HG03045 (cell line): ENCODE measurements around the gene RCOR3.
"Not testable (repeated sequence)": the region's sequence is repeated elsewhere in the genome, so short reads cannot be mapped to it uniquely, and the experiment has no call there.

Source experiments
- ATAC-seq: cut with Tn5 transposase; IDR thresholded peaks from one replicate; pipeline ENCODE4 v1.9.1; 2021; ENCODE audit warnings: mild to moderate bottlenecking, moderate library complexity; ENCODE audit not compliant: unreplicated experiment

RCOR3 gene

GRCh38 chr1:211258756-211259637 lies at the start of gene RCOR3:
Gene RCOR3, plus strand, starts transcription at chr1:211259366. Its CDS starts 195 bp downstream, at chr1:211259561.
- peak; percentile 70 for ATAC-seq

GRCh38 chr1:211210052-211210451 lies 49.1 kb upstream of the RCOR3 start:
- no peak for ATAC-seq

- ATAC-seq = no peak
These were observed 48.2 kb upstream of the RCOR3 start for GRCh38 chr1:211210965-211211364.

DNA sequence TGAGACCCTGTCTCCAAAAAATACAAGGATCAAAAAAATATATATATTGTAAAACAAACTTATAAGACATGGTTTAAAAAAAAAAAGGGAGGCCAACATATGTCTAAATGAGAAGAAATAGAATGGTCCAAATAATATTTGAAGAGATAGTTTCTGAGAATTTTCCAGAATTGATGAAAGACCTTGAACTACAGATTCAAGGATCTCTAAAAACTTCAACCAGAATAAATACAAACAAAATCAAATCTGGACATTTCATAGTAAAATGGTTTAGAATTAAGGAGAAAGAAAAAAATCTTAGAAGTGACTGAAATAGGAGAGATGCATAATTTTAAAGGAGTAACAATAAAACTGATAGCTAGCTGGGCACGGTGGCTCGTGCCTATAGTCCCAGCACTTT lies 45.5 kb upstream of the RCOR3 start:
- ATAC-seq = no peak

GRCh38 chr1:211215577-211215976 lies 43.6 kb upstream of the RCOR3 start:
- no peak for ATAC-seq

GRCh38 chr1:211217392-211217791 lies 41.8 kb upstream of the RCOR3 start:
- no peak for ATAC-seq

DNA sequence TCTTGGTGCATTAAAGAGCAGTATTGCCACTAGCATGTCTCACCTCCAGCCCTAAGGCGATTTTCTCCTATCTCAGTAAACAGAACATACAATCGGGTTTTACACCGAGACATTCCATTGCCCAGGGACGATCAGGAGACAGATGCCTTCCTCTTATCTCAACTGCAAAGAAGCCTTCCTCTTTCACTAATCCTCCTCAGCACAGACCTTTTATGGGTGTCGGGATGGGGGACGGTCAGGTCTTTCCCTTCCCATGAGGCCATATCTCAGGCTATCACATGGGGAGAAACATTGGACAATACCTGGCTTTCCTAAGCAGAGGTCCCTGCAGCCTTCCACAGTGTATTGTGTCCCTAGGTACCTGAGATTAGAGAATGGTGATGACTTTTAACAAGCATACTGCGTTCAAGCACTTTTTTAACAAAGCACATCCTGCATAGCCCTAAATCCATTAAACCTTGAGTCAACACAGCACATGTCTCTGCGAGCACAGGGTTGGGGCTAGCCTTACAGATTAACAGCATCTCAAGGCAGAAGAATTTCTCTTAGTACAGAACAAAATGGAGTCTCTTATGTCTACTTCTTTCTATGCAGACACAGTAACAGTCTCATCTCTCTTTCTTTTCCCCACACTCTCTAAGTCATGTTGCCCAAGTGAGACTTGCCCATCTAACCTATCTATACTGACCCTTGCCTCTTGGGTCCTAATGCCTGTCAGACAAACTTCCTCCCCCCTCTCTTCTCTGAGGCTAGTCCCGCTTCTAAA lies 36.5 kb upstream of the RCOR3 start:
- not testable (repeated sequence) for ATAC-seq

DNA sequence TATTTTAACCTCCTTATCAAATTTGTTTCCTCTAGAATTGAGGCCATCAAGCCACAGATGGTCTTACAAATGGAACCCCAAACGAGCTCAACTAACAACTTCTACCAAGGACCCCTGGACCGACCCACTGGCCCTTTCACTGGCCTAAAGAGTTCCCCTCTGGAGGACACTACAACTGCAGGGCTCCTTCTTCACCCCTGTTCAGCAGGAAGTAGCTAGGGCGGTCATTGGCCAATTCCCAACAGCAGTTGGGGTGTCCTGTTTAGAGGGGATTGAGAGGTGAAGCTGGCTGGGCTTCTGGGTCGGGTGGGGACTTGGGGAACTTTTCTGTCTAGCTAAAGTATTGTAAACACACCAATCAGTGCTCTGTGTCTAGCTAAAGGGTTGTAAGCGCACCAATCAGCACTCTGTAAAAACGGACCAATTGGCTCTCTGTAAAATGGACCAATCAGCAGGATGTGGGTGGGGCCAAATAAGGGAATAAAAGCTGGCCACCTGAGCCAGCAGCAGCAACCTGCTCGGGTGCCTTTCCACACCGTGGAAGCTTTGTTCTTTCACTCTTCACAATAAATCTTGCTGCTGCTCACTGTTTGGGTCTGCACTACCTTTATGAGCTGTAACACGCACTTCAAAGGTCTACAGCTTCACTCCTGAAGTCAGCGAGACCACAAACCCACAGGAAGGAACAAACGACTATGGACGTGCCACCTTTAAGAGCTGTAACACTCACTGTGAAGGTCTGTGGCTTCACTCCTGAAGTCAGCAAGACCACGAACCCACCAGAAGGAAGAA lies 30.4 kb upstream of the RCOR3 start:
- ATAC-seq = not testable (repeated sequence)

- ATAC-seq = no peak
These were observed 29.8 kb upstream of the RCOR3 start for GRCh38 chr1:211229365-211229759.

- ATAC-seq = no peak
These were observed 27.3 kb upstream of the RCOR3 start for GRCh38 chr1:211231873-211232272.

DNA sequence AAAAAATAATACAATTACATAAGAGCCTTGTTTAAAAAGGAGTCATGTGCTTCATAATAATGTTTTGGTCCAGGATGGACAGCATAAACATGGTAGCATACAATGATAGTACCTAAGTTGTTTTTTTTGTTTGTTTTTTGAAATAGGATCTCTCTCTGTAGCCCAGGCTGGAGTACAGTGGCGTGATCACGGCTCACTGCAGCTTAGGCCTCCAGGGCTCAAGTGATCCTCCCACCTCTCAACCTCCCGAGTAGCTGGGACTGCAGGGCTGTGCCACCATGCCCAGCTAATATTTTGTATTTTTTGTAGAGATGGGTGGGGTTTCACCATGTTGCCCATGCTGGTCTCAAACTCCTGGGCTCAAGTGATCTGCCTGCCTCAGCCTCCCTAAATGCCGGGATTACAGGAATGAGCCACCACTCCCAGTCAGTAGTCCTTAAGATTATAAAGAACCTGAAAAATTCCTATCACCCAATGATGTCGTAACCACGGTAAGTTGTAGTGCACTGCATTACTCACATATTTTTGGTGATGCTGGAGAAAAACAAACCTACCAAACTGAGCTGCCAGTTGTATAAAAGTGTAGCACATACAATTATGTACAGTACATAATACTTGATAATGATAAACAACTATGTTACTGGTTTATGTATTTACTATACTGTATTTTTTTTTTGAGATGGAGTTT lies 22.4 kb upstream of the RCOR3 start:
- no peak for ATAC-seq

GRCh38 chr1:211237579-211237978 lies 21.6 kb upstream of the RCOR3 start:
- ATAC-seq = no peak

- not testable (repeated sequence) for ATAC-seq
These were observed 18.6 kb upstream of the RCOR3 start for GRCh38 chr1:211240567-211240966.

GRCh38 chr1:211241071-211241470 lies 18.1 kb upstream of the RCOR3 start:
- ATAC-seq = no peak

- not testable (repeated sequence) for ATAC-seq
These were observed 15.5 kb upstream of the RCOR3 start for GRCh38 chr1:211243639-211244038.

GRCh38 chr1:211246583-211246982 lies 12.6 kb upstream of the RCOR3 start:
- ATAC-seq = not testable (repeated sequence)

DNA sequence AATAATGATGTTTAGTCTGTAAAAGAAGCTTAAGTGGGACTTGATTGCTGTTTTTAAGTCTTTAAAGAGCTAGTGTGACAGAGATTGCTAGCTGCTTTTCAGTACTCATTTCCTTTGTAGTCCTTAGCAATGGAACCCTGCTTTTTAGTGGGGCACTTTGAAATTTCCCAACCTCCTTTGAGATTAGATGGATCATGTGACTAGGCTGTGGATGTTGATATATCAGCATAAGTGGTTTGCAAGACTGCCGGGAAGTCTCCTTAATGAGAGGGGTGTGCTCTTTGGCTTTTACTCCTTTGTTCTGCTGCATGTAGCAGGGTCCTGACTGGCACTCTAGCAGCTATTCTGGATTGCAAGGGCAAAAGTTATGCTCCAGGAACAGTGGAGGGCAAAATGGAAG lies 11.2 kb upstream of the RCOR3 start:
- ATAC-seq = no peak

GRCh38 chr1:211249611-211250010 lies 9.6 kb upstream of the RCOR3 start:
- ATAC-seq = not testable (repeated sequence)

- ATAC-seq = no peak
These were observed 1.3 kb upstream of the RCOR3 start for GRCh38 chr1:211257826-211258225.

DNA sequence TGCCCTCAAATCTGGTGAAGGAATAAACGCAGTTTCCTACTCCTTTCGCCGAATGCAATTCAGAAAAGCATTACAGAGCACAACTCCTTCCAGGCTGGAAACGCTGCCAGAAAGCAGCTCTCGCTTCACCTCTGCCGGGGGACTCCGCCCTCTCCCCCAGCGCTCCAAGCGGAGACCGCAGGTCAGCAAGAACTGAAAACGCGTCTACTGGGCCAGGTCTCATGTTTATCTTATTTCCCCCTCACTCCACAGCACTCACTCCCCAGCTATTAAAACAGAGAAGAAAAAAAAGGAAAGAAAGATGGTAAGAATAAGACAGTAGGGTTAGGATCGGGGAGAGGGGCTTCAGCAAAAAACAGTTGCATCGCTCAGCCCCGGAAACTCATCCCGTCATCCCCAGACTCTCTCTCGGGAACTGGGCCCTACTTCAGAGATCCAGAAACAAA lies 833 bp upstream of the RCOR3 start:
- peak; percentile 29 for ATAC-seq
